ENCODE results near the gene ERC1. TPM values are rescaled to one million over a fixed set of nuclear protein-coding genes. Genes with fewer than 3 reads are reported as not detected.

Gene ERC1
- total RNA-seq, 4 donors from 2014 or later = 50.0 to 88.1 (median 59.7) TPM

DNA sequence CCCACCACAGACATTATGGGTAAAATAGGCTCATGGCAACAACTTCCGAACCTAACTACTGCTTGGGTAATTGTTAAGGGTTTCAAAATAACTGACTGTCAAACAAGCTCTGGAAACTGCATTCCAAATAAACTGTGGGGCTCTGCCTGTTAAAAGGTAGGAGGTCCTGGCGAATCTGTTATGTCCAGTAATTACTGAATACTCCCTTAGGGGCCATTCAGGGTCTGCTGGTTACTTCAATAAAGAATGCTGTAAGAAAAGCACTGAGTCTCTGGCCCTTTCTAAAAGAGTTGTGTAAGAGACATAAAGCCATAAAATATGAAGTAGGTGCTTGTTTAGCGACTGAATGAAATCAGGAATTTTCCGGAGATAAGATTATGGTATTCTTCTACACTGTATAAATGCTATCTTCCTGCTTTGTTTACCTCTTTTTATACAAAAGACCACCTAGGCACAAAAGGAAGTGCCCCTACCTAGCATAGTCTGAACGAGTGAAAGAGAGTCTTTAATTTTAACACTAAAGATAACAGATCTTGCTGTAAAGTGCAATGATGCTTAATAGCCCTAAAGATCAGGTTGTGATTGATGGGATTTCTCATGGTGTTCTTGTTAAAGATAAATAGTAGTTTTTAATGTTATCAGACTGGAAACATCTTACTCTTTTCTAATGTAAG lies 475.6 kb downstream of the ERC1 start:
- H3K36me3 ChIP-seq = peaks cover 0 to 10% (median 2%) of the 10 kb centered on the region in 4 donors
- H3K4me1 ChIP-seq = peaks cover 14 to 39% (median 22%) of the 10 kb centered on the region in 4 donors
- no peaks in the 10 kb centered on the region for H3K27me3 ChIP-seq
- H3K9me3 ChIP-seq = no peaks in the 10 kb centered on the region
- intact Hi-C loops (cut with DNase I) = no loop called here
- DNase-seq (ENCODE audit: extremely low spot score) = no peak
- no peak for TF ChIP-seq EP300 (IDR thresholded peaks at IDR 0.05)
- no peak for TF ChIP-seq POLR2AphosphoS5 (IDR thresholded peaks at IDR 0.05)
- TF ChIP-seq, protein P1, sequence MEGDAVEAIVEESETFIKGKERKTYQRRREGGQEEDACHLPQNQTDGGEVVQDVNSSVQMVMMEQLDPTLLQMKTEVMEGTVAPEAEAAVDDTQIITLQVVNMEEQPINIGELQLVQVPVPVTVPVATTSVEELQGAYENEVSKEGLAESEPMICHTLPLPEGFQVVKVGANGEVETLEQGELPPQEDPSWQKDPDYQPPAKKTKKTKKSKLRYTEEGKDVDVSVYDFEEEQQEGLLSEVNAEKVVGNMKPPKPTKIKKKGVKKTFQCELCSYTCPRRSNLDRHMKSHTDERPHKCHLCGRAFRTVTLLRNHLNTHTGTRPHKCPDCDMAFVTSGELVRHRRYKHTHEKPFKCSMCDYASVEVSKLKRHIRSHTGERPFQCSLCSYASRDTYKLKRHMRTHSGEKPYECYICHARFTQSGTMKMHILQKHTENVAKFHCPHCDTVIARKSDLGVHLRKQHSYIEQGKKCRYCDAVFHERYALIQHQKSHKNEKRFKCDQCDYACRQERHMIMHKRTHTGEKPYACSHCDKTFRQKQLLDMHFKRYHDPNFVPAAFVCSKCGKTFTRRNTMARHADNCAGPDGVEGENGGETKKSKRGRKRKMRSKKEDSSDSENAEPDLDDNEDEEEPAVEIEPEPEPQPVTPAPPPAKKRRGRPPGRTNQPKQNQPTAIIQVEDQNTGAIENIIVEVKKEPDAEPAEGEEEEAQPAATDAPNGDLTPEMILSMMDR (IDR thresholded peaks at IDR 0.05) = no peak
- no peak for TF ChIP-seq POLR2A (IDR thresholded peaks at IDR 0.05; ENCODE audit: low read depth)
- H3K27ac ChIP-seq (replicated peaks in 1 of 4) = no peak overlapping the region
- WGBS = 89% methylated on average over 5 of the region's 5 CpGs
- no peak overlapping the region for H3K4me3 ChIP-seq

GRCh38 chr12:1467710-1468109 lies 476.7 kb downstream of the ERC1 start:
- H3K36me3 ChIP-seq = peaks cover 0 to 10% (median 2%) of the 10 kb centered on the region in 4 donors
- no peak overlapping the region for H3K4me3 ChIP-seq
- intact Hi-C loops (cut with DNase I) = no loop called here
- no peaks in the 10 kb centered on the region for H3K9me3 ChIP-seq
- no peaks in the 10 kb centered on the region for H3K27me3 ChIP-seq
- no peak for DNase-seq (ENCODE audit: extremely low spot score)
- TF ChIP-seq POLR2AphosphoS5 (IDR thresholded peaks at IDR 0.05) (no peak), POLR2A (IDR thresholded peaks at IDR 0.05; ENCODE audit: low read depth) (no peak), EP300 (IDR thresholded peaks at IDR 0.05) (no peak)
- TF ChIP-seq, protein P1 (IDR thresholded peaks at IDR 0.05) = no peak
- WGBS = 96% methylated on average over 11 of the region's 11 CpGs
- no peak overlapping the region for H3K27ac ChIP-seq (replicated peaks in 1 of 4)
- H3K4me1 ChIP-seq = peaks cover 14 to 50% (median 28%) of the 10 kb centered on the region in 4 donors

DNA sequence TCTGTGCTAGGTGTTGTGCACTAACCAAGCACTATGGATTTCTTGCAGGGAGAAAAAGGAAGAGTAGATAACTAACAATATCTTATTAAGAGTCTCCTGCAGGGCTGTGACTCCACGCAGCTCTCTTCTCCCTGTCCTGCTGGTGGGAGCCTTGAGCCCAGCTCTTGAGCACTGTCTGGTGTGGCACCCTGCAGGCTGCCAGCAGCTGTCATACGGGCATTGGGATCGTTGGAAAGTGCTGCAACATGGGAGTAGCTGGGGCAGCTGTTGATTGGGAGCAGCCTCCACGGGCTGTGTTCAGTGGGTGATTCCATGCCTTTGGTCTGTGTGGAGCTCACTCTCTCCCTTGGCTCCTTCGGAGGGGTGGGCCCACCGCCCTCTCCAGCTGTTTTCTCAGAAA lies 478.0 kb downstream of the ERC1 start:
- TF ChIP-seq EP300 (IDR thresholded peaks at IDR 0.05) = no peak
- TF ChIP-seq POLR2AphosphoS5 (IDR thresholded peaks at IDR 0.05) = no peak
- TF ChIP-seq POLR2A (IDR thresholded peaks at IDR 0.05; ENCODE audit: low read depth) = no peak
- TF ChIP-seq, protein P1 (IDR thresholded peaks at IDR 0.05) = no peak
- H3K27me3 ChIP-seq = no peaks in the 10 kb centered on the region
- no peak for DNase-seq (ENCODE audit: extremely low spot score)
- no peak overlapping the region for H3K4me3 ChIP-seq
- intact Hi-C loops (cut with DNase I) = no loop called here
- H3K4me1 ChIP-seq = peaks cover 24 to 56% (median 42%) of the 10 kb centered on the region in 4 donors
- H3K27ac ChIP-seq (replicated peaks in 1 of 4) = no peak overlapping the region
- 84% methylated on average over 6 of the region's 6 CpGs for WGBS
- H3K36me3 ChIP-seq = peaks cover 0 to 10% (median 2%) of the 10 kb centered on the region in 4 donors
- H3K9me3 ChIP-seq = no peaks in the 10 kb centered on the region

GRCh38 chr12:1470051-1470450 lies 479.0 kb downstream of the ERC1 start:
- Histone ChIP-seq H3K4me1 (peaks cover 32 to 66% (median 52%) of the 10 kb centered on the region in 4 donors), H3K27me3 (no peaks in the 10 kb centered on the region), H3K27ac (replicated peaks in 1 of 4) (no peak overlapping the region), H3K36me3 (peaks cover 0 to 9% (median 2%) of the 10 kb centered on the region in 4 donors), H3K9me3 (no peaks in the 10 kb centered on the region), H3K4me3 (no peak overlapping the region)
- intact Hi-C loops (cut with DNase I) = no loop called here
- WGBS = 67% methylated on average over 5 of the region's 5 CpGs
- TF ChIP-seq, protein P1 (IDR thresholded peaks at IDR 0.05) = no peak
- no peak for TF ChIP-seq EP300 (IDR thresholded peaks at IDR 0.05)
- TF ChIP-seq POLR2A (IDR thresholded peaks at IDR 0.05; ENCODE audit: low read depth) = no peak
- TF ChIP-seq POLR2AphosphoS5 (IDR thresholded peaks at IDR 0.05) = no peak
- DNase-seq (ENCODE audit: extremely low spot score) = no peak

Measured in esophagus muscularis mucosa (tissue), 4 donors.